TTC549 (cell line): ENCODE data around the gene NOTO.

Experiments
- FAIRE-seq: peaks from 2 replicates; lab custom pipeline; 2012; peaks lifted over from hg19 to GRCh38; lab: Jason Lieb, UNC

Gene NOTO

DNA sequence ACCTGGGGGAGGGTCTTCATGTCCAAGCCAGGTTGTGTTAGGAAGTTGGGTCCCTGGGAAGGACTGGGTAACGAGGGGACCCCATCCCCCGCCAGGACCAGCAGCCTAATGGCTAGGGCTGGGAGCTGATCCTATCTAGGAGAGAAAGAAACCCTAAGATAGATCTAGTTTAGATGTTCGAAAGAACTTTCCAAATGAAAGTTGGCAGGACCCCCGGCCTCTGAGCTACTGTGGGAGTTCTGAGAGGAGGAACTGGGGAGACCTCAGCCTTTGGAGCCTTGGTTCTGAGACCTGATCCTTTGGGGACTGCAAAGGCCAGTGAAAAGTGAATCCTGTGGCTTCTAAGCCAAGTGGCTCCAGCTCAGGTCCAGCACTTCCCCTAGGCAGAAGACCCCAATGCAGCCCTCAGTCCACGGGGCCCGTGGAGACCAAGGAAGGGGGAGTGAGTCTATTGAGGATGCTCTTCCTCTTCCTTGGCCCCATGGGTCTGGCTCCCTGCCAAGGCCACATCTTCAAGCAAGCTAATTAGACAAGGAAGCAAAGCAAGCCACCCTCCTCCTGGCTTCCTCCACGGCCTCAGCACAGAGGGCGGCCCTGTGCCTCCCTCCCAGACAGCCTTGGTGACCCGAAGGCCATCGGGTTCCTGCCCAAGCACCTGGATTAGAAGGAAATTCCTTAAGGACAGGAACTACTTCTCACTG, 55.2 kb downstream of the NOTO start:
- no peak for FAIRE-seq

DNA sequence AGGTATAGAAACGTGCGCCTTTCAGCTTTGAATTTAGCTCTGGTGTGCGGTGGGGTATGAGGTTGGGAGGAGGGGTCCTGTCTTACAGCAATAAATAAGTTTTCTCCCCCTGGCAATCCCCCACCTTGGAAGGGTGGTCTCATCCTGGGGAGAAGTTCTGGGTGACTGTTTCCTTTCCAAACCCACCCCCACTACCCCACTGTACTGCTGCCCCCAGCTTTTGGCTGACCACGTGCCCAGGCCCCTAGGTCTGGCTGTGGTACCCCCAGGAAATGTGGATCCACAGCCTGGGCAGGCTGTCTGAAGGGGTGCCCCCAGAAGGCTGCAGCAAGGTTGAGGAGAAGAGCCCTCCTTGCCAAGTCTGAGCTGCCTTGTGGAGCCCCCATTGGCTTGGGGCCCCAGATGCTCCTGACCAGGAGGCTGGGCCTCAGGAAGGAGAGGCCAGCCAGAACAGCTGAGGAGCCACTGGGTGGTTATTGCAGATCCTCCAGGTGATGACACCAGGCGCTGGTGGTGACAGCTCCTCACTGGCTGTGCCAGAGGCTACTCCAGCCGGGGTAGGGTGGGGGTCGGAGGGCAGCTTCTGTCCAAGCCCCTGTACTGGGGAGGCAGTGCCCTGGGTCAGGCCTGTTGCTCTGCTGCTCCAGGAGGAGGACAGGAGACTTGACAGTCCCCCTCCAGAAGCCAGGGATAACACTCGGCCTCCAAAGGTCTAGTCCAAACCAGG, 56.0 kb downstream of the NOTO start:
- no peak for FAIRE-seq

DNA sequence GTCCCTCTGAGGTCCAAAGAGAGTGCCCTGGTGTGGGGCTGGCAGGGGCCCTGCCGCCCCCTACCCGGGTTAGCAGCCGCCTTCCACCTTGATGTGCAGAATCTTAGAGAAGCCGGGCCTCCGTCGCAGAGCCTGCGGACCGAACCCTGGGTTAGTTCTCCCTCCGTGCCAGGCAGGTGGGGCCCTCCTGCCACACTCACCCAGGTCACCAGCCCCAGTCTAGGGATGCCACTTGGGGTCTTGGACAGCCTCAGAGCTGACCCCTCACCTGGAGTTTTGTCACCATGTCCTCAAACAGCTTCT, 56.5 kb downstream of the NOTO start:
- no peak for FAIRE-seq

DNA sequence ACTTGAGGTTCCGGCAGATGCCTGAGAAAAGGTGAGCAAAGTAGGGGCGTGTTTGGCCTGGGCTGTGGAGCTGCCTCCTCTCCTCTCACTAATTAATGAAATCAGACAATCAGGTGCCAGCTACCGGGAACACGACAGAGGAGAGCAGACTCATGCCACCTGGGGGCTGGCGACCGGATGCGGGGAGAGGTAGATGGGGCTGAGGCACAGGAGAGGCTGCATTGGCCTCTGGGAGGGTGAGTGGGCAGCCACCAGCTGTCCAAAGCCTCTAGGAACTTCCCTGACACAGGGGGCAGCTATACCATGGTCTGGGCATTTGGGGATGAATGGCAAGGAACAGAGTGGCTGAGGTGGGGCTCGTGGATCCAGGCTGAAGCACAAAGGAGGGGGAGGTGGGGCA, 56.9 kb downstream of the NOTO start:
- FAIRE-seq = no peak

DNA sequence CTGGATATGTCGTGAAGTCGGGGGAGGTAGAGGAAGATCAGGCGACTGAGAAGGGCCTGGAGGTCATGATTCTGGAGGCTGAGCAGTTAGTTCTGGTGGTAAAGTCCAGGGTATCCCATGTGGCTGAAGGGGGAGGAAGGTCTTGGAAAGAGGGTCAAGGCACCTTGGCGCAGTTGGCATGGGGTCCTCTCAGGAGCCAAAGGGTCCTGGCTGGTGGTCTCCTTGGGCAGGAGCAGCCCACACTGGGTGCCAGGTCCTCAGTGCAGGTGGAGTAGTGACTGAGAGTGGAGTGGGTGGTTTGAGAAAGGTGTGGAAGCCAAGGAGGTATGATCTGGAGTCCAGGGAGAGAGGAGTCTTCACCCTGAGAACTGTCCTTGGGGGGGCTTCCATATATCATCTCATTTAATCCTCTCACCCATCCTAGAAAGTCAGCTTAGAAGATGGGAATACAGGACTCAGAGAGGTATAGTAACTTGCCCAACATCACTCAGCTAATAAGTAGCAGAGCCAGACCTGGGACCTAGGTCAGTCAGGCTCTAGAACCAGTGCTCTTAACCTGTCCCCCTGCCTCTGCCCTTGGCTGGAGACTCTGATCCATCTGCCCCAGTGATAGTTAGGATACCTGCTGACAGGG, 57.4 kb downstream of the NOTO start:
- FAIRE-seq = no peak

DNA sequence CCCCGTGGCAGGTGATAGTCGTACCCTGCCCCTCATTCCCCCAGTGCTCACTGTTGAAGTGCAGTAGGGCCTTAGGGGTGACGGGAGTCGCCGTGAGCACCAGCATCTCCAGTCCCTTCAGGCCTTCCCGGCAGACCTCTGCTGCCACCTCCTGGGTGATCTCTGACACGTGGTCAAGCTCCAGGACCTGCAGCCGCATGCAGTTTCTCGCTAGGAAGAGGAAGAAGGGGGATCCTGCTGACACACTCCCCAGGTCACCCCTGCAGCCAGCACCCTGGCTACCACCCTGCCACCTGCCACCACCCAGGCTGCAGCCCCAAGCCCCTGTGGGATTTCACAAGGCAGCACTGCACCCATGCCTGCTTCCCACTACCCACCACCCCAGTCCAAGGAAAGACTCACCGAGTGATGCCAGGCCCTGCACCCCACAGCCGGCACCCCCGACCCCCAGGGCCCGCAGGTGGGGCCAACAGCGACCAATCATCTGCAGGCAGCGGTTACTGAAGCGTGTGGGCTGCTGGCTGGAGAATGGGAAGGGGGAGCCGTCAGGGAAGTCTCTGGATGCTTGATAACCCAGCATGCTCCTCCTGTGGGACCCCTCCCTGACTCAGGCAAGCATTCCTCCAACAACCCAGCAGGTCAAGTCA, 58.1 kb downstream of the NOTO start:
- no peak for FAIRE-seq
